Breast epithelium (tissue), 4 donors: ENCODE results near the gene IL17RD. TPM values are rescaled to one million over a fixed set of nuclear protein-coding genes. Genes with fewer than 3 reads are reported as not detected.

Source experiments
- DNase-seq, 2 donors: peaks; one replicate each; pipeline ENCODE4 v3.0.0-alpha.2; 2019; ENCODE audit warnings: low spot score in 2 of 2
- H3K27ac ChIP-seq, 2 donors: fragments of 200-600 bp; sonication (generic) in 1 of 2; one replicate each; pipeline ENCODE4 v1.5.1; 2016 to 2019; ENCODE audit warnings: mild to moderate bottlenecking in 1 of 2
- H3K27me3 ChIP-seq, 2 donors: fragments of 200-600 bp; sonication (generic) in 1 of 2; one replicate each; pipeline versions ENCODE4 v1.5.1 to v1.6.0; 2017 to 2019; ENCODE audit warnings: control low read depth in 1 of 2, mild to moderate bottlenecking in 1 of 2
- H3K36me3 ChIP-seq: fragments of 200-600 bp; one replicate; pipeline ENCODE4 v1.5.1; 2019
- H3K4me1 ChIP-seq, 2 donors: fragments of 200-600 bp; sonication (generic); one replicate each; pipeline ENCODE4 v1.5.1; 2016 to 2019; ENCODE audit warnings: control low read depth in 1 of 2
- H3K4me3 ChIP-seq, 3 donors: fragments of 200-600 bp; sonication (generic); 1 replicate in 2 of 3; 2 replicates in 1 of 3; pipeline ENCODE4 v1.5.1; 2016 to 2019; ENCODE audit warnings: mild to moderate bottlenecking in 3 of 3, moderate library complexity in 2 of 3
- H3K9me3 ChIP-seq, 2 donors: fragments of 200-600 bp; sonication (generic) in 1 of 2; one replicate each; pipeline ENCODE4 v1.5.1; 2016 to 2019; ENCODE audit warnings: control low read depth in 1 of 2
- CTCF ChIP-seq, 3 donors: fragments of 450-650 bp; IDR thresholded peaks; one replicate each; pipeline ENCODE4 v1.5.1; 2016 to 2017; ENCODE audit warnings: antibody characterized with exemption in 3 of 3, mild to moderate bottlenecking in 3 of 3, moderate library complexity in 3 of 3
- POLR2A ChIP-seq: fragments of 450-650 bp; IDR thresholded peaks from one replicate; pipeline ENCODE4 v1.6.1; 2016; ENCODE audit warnings: antibody characterized with exemption, mild to moderate bottlenecking, moderate library complexity
- POLR2AphosphoS5 ChIP-seq, 3 donors: sonication (generic); formaldehyde crosslinking; IDR thresholded peaks; one replicate each; pipeline ENCODE4 v1.6.1; 2017; ENCODE audit warnings: antibody characterized with exemption in 3 of 3
- intact Hi-C: fragments of 100-400 bp; cut with DNase I; formaldehyde crosslinking; loops from one replicate; pipeline ENCODE4 v1.15.1; 2023; ENCODE audit warnings: low total_unique reads
- total RNA-seq, 3 donors: library from RNA; depleted of rRNA; stranded (reverse); fragments of >200 nt; gene quantifications; one replicate each; pipeline ENCODE4 v1.1.0, GENCODE V29; 2016

IL17RD gene
- total RNA-seq, 3 donors from 2014 or later, result 3.0 to 31.8 (median 31.0) TPM

- H3K9me3 ChIP-seq, result no peaks in the 10 kb centered on the region
- H3K36me3 ChIP-seq, result no peaks in the 10 kb centered on the region
- H3K27ac ChIP-seq, result no peak overlapping the region
- no peak for DNase-seq
- no peak overlapping the region for H3K4me3 ChIP-seq
- TF ChIP-seq POLR2A, result no peak
- TF ChIP-seq CTCF (IDR thresholded peaks at IDR 0.05), result no peak
- TF ChIP-seq POLR2AphosphoS5 (IDR thresholded peaks at IDR 0.05), result no peak
- H3K4me1 ChIP-seq, result no peaks in the 10 kb centered on the region
- intact Hi-C loops, result no loop called here
- no peaks in the 10 kb centered on the region for H3K27me3 ChIP-seq
Measured at GRCh38 chr3:57046101-57046765, 118.9 kb downstream of the IL17RD start.

GRCh38 chr3:57043518-57043917 is 121.6 kb downstream of the IL17RD start:
- Histone ChIP-seq H3K9me3 (no peaks in the 10 kb centered on the region), H3K4me3 (no peak overlapping the region), H3K4me1 (no peaks in the 10 kb centered on the region), H3K27ac (no peak overlapping the region), H3K36me3 (no peaks in the 10 kb centered on the region), H3K27me3 (no peaks in the 10 kb centered on the region)
- no peak for TF ChIP-seq POLR2AphosphoS5 (IDR thresholded peaks at IDR 0.05)
- no peak for TF ChIP-seq POLR2A
- no peak for TF ChIP-seq CTCF (IDR thresholded peaks at IDR 0.05)
- intact Hi-C loops, result no loop called here
- no peak for DNase-seq

GRCh38 chr3:57041674-57042073 is 123.5 kb downstream of the IL17RD start:
- TF ChIP-seq POLR2A (no peak), CTCF (IDR thresholded peaks at IDR 0.05) (no peak), POLR2AphosphoS5 (IDR thresholded peaks at IDR 0.05) (no peak)
- Histone ChIP-seq H3K4me1 (no peaks in the 10 kb centered on the region), H3K4me3 (no peak overlapping the region), H3K27me3 (no peaks in the 10 kb centered on the region), H3K36me3 (no peaks in the 10 kb centered on the region), H3K9me3 (no peaks in the 10 kb centered on the region), H3K27ac (no peak overlapping the region)
- DNase-seq, result no peak
- intact Hi-C loops, result no loop called here

Other genes with a start within 250 kb of the IL17RD start
- gene SPATA12, start 104.7 kb downstream of the IL17RD start, total RNA-seq, result under 1 TPM in 1 of 3 donors, not detected in 2; 0.29 TPM
- gene HESX1, start 34.6 kb upstream of the IL17RD start, total RNA-seq, result 1 to 10 TPM in 1 of 3 donors, under 1 TPM in 2; 0.48 to 1.3 (median 0.66) TPM
- 10 to 100 TPM; 42.4 to 69.4 (median 58.3) TPM for gene APPL1, start 62.4 kb upstream of the IL17RD start, total RNA-seq
- gene ASB14, start 127.3 kb upstream of the IL17RD start, total RNA-seq, result not detected